Limb (tissue), 2 donors: Measurements from ENCODE around the gene PLAA.

Experiments
- DNase-seq, 2 donors: peaks; one replicate each; pipeline ENCODE4 v3.0.0-alpha.2; 2016; ENCODE audit errors: extremely low spot score in 2 of 2

The PLAA gene

DNA sequence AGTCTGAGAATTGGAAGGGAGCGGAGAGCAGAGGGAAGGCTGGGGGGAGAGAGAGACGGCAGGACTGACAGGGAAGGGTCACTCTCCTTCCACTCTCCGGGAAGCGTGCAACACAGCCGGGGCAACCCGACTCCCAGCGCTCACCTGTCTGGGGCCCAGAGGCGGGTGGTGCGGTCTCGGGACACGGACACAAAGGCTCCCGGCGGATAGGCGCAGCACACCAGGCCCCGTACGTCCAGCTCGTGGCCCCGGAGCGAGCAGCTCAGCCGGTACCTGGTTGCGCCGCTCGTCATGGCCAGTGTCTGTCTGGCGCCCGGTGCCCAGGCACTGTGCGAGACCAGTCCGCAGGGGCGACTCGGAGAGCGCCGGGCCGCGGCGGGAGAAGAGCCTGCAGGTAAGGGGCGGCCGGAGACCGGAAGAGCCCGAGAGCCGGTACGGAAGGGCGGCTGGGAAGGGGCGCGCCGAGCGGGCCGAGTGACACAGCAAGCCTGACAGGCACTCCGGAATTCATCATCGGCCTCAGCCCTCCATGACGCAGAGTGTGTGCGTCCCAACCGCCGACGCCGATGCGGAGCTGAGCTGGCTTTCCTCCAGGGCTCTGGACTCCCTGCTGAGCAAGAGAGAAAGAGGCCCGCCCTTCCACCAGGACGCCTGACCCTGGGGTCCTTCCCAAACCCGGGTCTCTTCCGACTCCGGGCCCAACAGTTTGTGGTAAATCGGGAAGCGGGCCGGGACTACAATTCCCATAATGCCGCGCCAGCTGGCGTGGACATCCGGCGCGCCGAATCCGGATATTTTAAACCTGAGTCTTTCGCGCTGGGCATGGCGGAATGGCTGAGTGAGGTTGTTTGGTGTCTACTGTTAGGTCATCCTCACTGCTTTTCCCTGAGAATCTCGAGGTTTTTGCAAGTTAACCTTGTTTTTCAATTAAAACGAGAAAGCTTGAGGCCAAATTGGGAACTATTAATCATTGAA, at the start of gene PLAA:
PLAA (minus strand) TSS at position 490 of the 975 bp plus-strand sequence; CDS start at position 293, 197 bp downstream.
- peak; percentile 93 for DNase-seq

- DNase-seq: no peak
These were observed 48.8 kb upstream of the PLAA start for GRCh38 chr9:26995810-26996209.

DNA sequence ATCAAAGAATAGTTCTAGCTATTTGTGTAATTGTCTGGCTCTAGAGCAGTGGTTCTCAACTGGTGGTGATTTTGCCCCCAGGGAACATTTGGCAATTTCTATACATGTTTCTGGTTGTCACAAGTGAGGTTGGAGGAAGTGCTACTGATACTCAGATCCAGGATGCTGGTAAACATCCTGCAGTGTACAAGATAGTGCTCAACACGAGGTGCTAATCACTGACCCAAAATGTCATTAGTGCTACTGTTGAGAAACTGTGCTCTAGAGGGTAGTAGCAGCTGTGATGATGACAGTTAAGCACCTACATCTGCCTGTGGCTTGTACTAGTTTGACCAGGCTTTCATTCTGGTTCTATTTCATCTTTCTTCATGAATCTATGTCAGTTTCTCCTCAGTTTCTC, 36.3 kb upstream of the PLAA start:
- no peak for DNase-seq

GRCh38 chr9:26975728-26976707, 29.0 kb upstream of the PLAA start:
- DNase-seq: no peak

GRCh38 chr9:26974927-26975326, 27.9 kb upstream of the PLAA start:
- no peak for DNase-seq

GRCh38 chr9:26973989-26974388, 26.9 kb upstream of the PLAA start:
- DNase-seq: no peak

DNA sequence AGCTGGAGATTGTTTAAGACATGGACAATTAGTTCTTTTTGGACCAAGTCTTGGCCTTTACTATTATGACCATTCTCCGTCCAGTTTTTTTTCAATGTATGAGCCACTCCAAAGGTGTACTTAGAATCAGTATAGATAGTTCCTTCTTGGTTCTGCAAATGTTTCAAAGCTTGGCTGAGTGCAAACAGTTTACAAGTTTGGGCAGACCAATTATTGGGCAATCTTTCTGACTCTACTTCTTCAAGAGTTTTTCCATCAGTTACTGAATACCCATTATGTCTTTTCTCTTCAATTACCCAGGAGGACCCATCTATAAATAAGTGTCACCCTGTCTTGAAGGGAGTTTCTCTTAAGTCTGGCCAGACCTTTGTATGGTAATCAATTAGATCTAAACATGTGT, 24.7 kb upstream of the PLAA start:
- no peak for DNase-seq

DNA sequence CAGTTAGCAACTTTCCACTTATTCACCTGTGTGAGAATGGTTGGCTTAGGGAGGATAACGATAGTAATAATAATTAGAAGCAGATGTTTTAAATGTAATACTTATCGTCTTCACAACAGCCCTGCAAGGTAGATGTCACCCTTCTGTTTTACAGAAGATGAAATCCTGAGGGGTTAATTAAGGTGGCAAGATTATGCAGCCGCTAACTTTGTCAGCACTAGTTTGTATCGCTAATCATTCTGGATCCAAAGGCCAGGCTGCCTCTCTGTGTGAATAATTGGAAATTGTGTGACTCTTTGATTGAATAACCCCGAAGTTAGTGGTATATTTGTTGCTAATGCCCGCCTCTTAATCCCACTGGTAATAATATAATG, 9.8 kb upstream of the PLAA start:
- no peak for DNase-seq

DNA sequence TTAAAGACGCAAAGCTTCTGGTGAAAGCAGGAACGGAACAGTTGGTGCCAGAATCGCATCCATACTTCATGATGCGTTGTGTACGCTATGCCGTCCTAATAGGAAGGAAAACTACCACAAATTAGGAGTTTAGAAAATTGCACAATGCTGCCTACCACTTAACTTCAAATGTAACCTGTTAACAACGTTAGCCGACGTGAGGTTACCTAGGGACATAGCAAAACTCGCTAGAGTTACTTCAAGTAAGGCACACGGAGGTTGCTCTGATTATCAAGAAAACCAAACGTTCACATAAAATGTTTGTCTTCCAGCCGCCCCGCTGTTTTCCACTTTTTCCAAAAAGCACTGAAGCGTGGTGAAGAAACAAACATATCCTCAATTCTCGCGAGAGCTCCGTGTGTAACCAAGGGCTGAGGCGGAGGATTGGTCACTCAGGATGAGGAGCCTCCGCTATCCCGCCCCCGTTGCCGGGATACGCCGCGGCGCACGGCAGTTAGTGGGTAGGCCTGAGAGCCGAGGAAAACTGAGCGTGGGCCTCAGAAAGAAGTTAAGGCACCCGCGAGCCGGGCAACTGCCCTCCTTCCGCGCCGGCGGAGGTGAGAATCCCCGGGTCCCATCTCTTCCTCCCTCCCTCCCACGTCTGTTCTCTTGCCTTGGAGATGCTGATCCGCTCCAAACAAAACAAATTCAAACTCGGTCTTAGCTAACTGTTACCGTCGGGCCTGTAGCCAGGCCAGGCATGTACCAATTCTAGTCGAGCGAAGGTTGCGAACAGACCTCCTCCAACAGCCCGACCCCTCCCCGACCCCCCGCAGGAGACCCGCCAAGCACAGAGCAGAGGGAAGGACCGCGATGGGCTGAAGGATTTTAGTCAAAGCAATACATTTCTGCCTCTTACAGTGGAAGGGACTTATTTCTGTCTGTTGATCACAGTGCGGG, 9.1 kb upstream of the PLAA start, which contains the start of gene IFT74:
IFT74 (plus strand) TSS at position 492 of the 939 bp plus-strand sequence. CDS start 5,556 bp downstream, outside the sequence.
- peak; percentile 95 to 98 for DNase-seq

GRCh38 chr9:26955222-26955903, 8.3 kb upstream of the PLAA start:
- DNase-seq: no peak

DNA sequence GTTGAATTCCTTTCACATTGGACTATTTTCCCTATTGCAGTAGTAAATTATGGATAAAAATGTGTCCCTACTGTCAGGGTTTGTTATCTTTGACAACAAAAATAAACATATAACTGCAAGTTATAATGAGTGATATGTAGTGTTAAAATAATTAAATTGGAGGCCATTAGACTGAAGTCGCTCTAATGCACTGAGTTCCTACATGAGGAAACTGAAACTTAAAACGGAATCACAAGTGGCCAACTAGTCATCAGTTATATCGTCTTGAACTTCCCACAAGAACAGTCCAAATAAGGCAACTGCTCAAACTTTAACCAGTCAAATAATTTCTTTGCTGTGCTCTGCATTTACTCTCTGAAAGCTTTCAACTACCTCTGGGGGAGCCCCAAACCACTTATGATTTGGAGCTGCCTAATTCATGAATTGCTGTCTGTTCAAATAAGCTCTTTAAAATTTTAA, 7.0 kb upstream of the PLAA start:
- no peak for DNase-seq

DNA sequence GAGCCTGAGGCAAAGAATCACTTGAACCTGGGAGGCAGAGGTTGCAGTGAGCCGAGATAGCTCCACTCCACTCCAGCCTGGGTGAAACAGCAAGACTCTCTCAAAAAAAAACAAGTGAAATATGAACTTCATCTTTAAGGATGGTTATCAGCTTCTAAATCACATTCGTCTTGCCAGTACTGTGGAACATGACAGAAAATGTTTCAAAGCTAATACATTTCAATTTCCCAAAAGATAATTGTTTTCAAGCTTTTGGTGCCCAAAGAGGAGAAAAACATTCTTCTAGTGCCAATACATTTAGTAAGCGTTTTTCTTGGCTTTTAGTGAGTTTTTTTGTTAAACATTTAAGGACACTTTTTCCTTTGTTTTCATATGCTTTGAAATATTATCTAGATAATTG, 4.8 kb upstream of the PLAA start:
- no peak for DNase-seq

- no peak for DNase-seq
These were observed 3.5 kb upstream of the PLAA start for GRCh38 chr9:26950521-26950920.

DNA sequence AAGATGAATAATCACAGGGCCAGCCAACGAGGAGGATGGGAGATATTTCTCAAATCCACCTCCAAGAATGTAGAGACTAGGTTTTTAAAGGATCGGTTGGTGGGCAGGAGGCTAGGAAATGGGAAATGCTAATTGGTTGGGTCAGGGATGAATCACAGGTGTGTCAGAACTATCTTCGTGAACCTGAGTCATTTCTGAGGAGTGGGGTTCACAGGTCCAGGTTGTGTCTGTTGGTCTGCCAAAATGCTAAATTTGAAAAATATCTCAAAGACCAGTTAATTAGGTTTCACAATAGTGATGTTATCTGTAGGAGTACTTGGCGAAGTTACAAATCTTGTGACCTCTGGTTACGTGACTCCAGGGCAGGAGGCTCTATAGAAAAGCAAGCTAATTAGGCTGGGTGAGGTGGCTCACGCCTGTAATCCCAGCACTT, 2.6 kb upstream of the PLAA start:
- DNase-seq: no peak

- DNase-seq: no peak
These were observed 694 bp upstream of the PLAA start for GRCh38 chr9:26947736-26948135.

- DNase-seq: no peak
These were observed 1.5 kb downstream of the PLAA start for GRCh38 chr9:26945591-26945990.

GRCh38 chr9:26940779-26941178, 6.3 kb downstream of the PLAA start:
- DNase-seq: no peak

- no peak for DNase-seq
These were observed 6.9 kb downstream of the PLAA start for GRCh38 chr9:26939955-26940711.

- DNase-seq: no peak
These were observed 9.1 kb downstream of the PLAA start for GRCh38 chr9:26937816-26938371.
